PC-3 (cell line): ENCODE data around the gene ZNF195. TPM values are rescaled to one million over a fixed set of nuclear protein-coding genes. Genes with fewer than 3 reads are reported as not detected.

Source experiments
- ATAC-seq: fragments of 200-7000 bp; cut with Tn5 transposase; 2 replicates; pipeline ENCODE4 v1.9.1; 2020; ENCODE audit warnings: mild to moderate bottlenecking, moderate library complexity
- BruUV-seq: library from RNA; stranded (reverse); fragments of 400-500 nt; replicated peaks from 2 replicates; lab custom pipeline; 2021; lab: Mats Ljungman, UMichigan
- CTCF ChIA-PET: fragments of 300-600 bp; sonication (Branson Sonifier 250); formaldehyde crosslinking; loops from one replicate; lab custom pipeline; 2022; ENCODE audit warnings: antibody characterized with exemption; lab: Charles Lee
- POLR2A ChIA-PET: fragments of 300-600 bp; sonication (Branson Sonifier 250); formaldehyde crosslinking; loops from one replicate; lab custom pipeline; 2022; ENCODE audit warnings: antibody characterized with exemption; ENCODE audit not compliant: unreplicated experiment; lab: Charles Lee
- DNase-seq: peaks from one replicate; pipeline ENCODE4 v3.0.0-alpha.2; 2015
- H2AFZ ChIP-seq: fragments of 300-600 bp; sonication (generic); 2 replicates; pipeline ENCODE4 v1.6.0; 2016; ENCODE audit warnings: antibody characterized with exemption, low read length
- H3F3A ChIP-seq: fragments of 300-600 bp; sonication (generic); one replicate; pipeline ENCODE4 v1.6.0; 2017; ENCODE audit warnings: antibody characterized with exemption, low read length, control low read depth, mild to moderate bottlenecking; ENCODE audit not compliant: unreplicated experiment
- H3K27ac ChIP-seq: fragments of 300-600 bp; sonication (generic); 2 replicates; pipeline ENCODE4 v1.5.1; 2016; ENCODE audit warnings: mild to moderate bottlenecking, low read length
- H3K27me3 ChIP-seq: fragments of 300-600 bp; sonication (generic); 2 replicates; pipeline ENCODE4 v1.6.1; 2016; ENCODE audit warnings: low read length, mixed read lengths
- H3K36me3 ChIP-seq: fragments of 300-600 bp; sonication (generic); 2 replicates; pipeline ENCODE4 v1.6.1; 2016; ENCODE audit warnings: low read depth, mixed run types, low read length, mixed read lengths
- H3K4me1 ChIP-seq: fragments of 300-600 bp; sonication (generic); 2 replicates; pipeline ENCODE4 v1.5.1; 2016; ENCODE audit warnings: low read length; ENCODE audit not compliant: insufficient read depth
- H3K4me2 ChIP-seq: fragments of 300-600 bp; sonication (generic); 2 replicates; pipeline ENCODE4 v1.6.0; 2016; ENCODE audit warnings: low read length
- H3K4me3 ChIP-seq: fragments of 300-600 bp; sonication (generic); 2 replicates; pipeline ENCODE4 v1.5.1; 2016; ENCODE audit warnings: mild to moderate bottlenecking, low read length, mixed read lengths
- H3K79me2 ChIP-seq: fragments of 300-600 bp; sonication (generic); 2 replicates; pipeline ENCODE4 v1.6.1; 2017; ENCODE audit warnings: low read length, mixed read lengths
- H3K9ac ChIP-seq: fragments of 300-600 bp; sonication (generic); 2 replicates; pipeline ENCODE4 v1.6.0; 2016; ENCODE audit warnings: mild to moderate bottlenecking, low read length
- H3K9me2 ChIP-seq: fragments of 300-600 bp; sonication (generic); replicated peaks from 2 replicates; pipeline ENCODE4 v1.6.1; 2016; ENCODE audit warnings: mixed run types, low read length, mixed read lengths
- H3K9me3 ChIP-seq: fragments of 300-600 bp; sonication (generic); 2 replicates; pipeline ENCODE4 v1.6.1; 2016; ENCODE audit warnings: low read length, mixed read lengths
- H4K20me1 ChIP-seq: fragments of 300-600 bp; sonication (generic); 2 replicates; pipeline ENCODE4 v1.6.1; 2016; ENCODE audit warnings: low read length, mixed read lengths
- CTCF ChIP-seq: fragments of 300-600 bp; sonication (generic); conservative IDR thresholded peaks from 2 replicates; pipeline ENCODE4 v1.5.1; 2017; ENCODE audit warnings: antibody characterized with exemption, low read depth, mild to moderate bottlenecking, low read length
- EZH2 ChIP-seq: fragments of 300-600 bp; sonication (generic); IDR thresholded peaks from one replicate; pipeline ENCODE4 v1.6.1; 2017; ENCODE audit warnings: antibody characterized with exemption, mild to moderate bottlenecking, low read length; ENCODE audit not compliant: unreplicated experiment
- EZH2phosphoT487 ChIP-seq: fragments of 300-600 bp; sonication (generic); IDR thresholded peaks from 2 replicates; pipeline ENCODE4 v1.6.1; 2018; ENCODE audit warnings: mild to moderate bottlenecking, antibody characterized with exemption, low read length, borderline replicate concordance
- intact Hi-C: fragments of 100-400 bp; cut with micrococcal nuclease; formaldehyde crosslinking; loops from 2 replicates; pipeline ENCODE4 v1.9.0; 2023
- total RNA-seq: library from RNA; depleted of rRNA; stranded (reverse); fragments of >200 nt; gene quantifications from 2 replicates; pipeline ENCODE4 v1.2.3, GENCODE V29; 2014

Gene ZNF195
- total RNA-seq, 1 experiment from 2014 or later, result 47.9 TPM

- POLR2A ChIA-PET, result no interaction called here
- intact Hi-C loops, result no loop called here
- peaks cover 41% of the 10 kb centered on the region for H3K36me3 ChIP-seq
Measured at GRCh38 chr11:3357302-3357701, 21.6 kb downstream of the ZNF195 start.

GRCh38 chr11:3356858-3357257, 22.1 kb downstream of the ZNF195 start:
- DNase-seq (no peak), ATAC-seq (no peak)
- no peak overlapping the region for H3K4me2 ChIP-seq
- no peaks in the 10 kb centered on the region for H3K4me1 ChIP-seq
- BruUV-seq, result no TSS peak
- H3K79me2 ChIP-seq, result no peaks in the 10 kb centered on the region
- H3K36me3 ChIP-seq, result peaks cover 37% of the 10 kb centered on the region
- ChIA-PET POLR2A (no interaction called here), CTCF (no interaction called here)
- no peak overlapping the region for H3K9ac ChIP-seq
- intact Hi-C loops, result no loop called here
- H2AFZ ChIP-seq, result no peak overlapping the region
- no peaks in the 10 kb centered on the region for H4K20me1 ChIP-seq
- H3K27me3 ChIP-seq, result no peaks in the 10 kb centered on the region
- no peaks in the 10 kb centered on the region for H3K9me2 ChIP-seq
- no peaks in the 10 kb centered on the region for H3F3A ChIP-seq
- peaks cover 34% of the 10 kb centered on the region for H3K9me3 ChIP-seq
- no peak overlapping the region for H3K4me3 ChIP-seq
- no peak overlapping the region for H3K27ac ChIP-seq
- TF ChIP-seq CTCF (no peak), EZH2phosphoT487 (no peak), EZH2 (no peak)

More at GRCh38 chr11:3357302-3357701, 21.6 kb downstream of the ZNF195 start:
- DNase-seq (no peak), ATAC-seq (no peak)
- no peaks in the 10 kb centered on the region for H4K20me1 ChIP-seq
- H3K4me1 ChIP-seq, result no peaks in the 10 kb centered on the region
- H3K27ac ChIP-seq, result no peak overlapping the region
- no peaks in the 10 kb centered on the region for H3K9me2 ChIP-seq
- H3F3A ChIP-seq, result no peaks in the 10 kb centered on the region
- no peak overlapping the region for H3K4me3 ChIP-seq
- no peaks in the 10 kb centered on the region for H3K79me2 ChIP-seq
- no TSS peak for BruUV-seq
- CTCF ChIA-PET, result no interaction called here
- H3K9ac ChIP-seq, result no peak overlapping the region
- H2AFZ ChIP-seq, result no peak overlapping the region
- peaks cover 34% of the 10 kb centered on the region for H3K9me3 ChIP-seq
- H3K27me3 ChIP-seq, result no peaks in the 10 kb centered on the region
- H3K4me2 ChIP-seq, result no peak overlapping the region
- TF ChIP-seq CTCF (no peak), EZH2phosphoT487 (no peak), EZH2 (no peak)

- no peak for DNase-seq
- H3K4me3 ChIP-seq, result no peak overlapping the region
- H3F3A ChIP-seq, result no peaks in the 10 kb centered on the region
- ATAC-seq, result no peak
- H3K36me3 ChIP-seq, result no peaks in the 10 kb centered on the region
- no peak overlapping the region for H3K4me2 ChIP-seq
- no peaks in the 10 kb centered on the region for H4K20me1 ChIP-seq
- H3K9ac ChIP-seq, result no peak overlapping the region
- no peaks in the 10 kb centered on the region for H3K9me2 ChIP-seq
- H3K9me3 ChIP-seq, result no peaks in the 10 kb centered on the region
- H3K27me3 ChIP-seq, result no peaks in the 10 kb centered on the region
- TF ChIP-seq EZH2phosphoT487 (no peak), CTCF (no peak), EZH2 (no peak)
- BruUV-seq, result no TSS peak
- ChIA-PET POLR2A (interaction anchor here (0.7 kb wide), 1 partner anchor 229 kb away, joined by 3 read pairs; no protein-coding TSS in a partner anchor), CTCF (no interaction called here)
- no peaks in the 10 kb centered on the region for H3K79me2 ChIP-seq
- no peaks in the 10 kb centered on the region for H3K4me1 ChIP-seq
- intact Hi-C loops, result no loop called here
- H2AFZ ChIP-seq, result no peak overlapping the region
- no peak overlapping the region for H3K27ac ChIP-seq
Measured at GRCh38 chr11:3353066-3353465, 25.9 kb downstream of the ZNF195 start.
